ENCODE results near the gene KDM6A.
"Not testable (repeated sequence)": the region's sequence is repeated elsewhere in the genome, so short reads cannot be mapped to it uniquely, and the experiment has no call there.

KDM6A gene

GRCh38 chrX:44890247-44890646 is 17.3 kb downstream of the KDM6A start:
- DNase-seq, result no peak

- DNase-seq, result not testable (repeated sequence)
Measured at GRCh38 chrX:44890687-44891086, 17.7 kb downstream of the KDM6A start.

GRCh38 chrX:44891642-44892041 is 18.7 kb downstream of the KDM6A start:
- DNase-seq, result no peak

- DNase-seq, result no peak
Measured at GRCh38 chrX:44896876-44897186, 23.8 kb downstream of the KDM6A start.

- no peak for DNase-seq
Measured at GRCh38 chrX:44897539-44897938, 24.6 kb downstream of the KDM6A start.

- DNase-seq, result no peak
Measured at GRCh38 chrX:44898411-44899221, 25.6 kb downstream of the KDM6A start.

- DNase-seq, result no peak
Measured at GRCh38 chrX:44899946-44900345, 27.0 kb downstream of the KDM6A start.

- DNase-seq, result no peak
Measured at GRCh38 chrX:44903107-44903506, 30.1 kb downstream of the KDM6A start.

GRCh38 chrX:44903830-44904530 is 31.0 kb downstream of the KDM6A start:
- DNase-seq, result no peak

GRCh38 chrX:44904542-44905115 is 31.6 kb downstream of the KDM6A start:
- no peak for DNase-seq

- no peak for DNase-seq
Measured at GRCh38 chrX:44906041-44906440, 33.1 kb downstream of the KDM6A start.

- DNase-seq, result no peak
Measured at GRCh38 chrX:44906542-44906941, 33.6 kb downstream of the KDM6A start.

- no peak for DNase-seq
Measured at GRCh38 chrX:44908153-44908552, 35.2 kb downstream of the KDM6A start.

GRCh38 chrX:44908827-44909226 is 35.8 kb downstream of the KDM6A start:
- no peak for DNase-seq

GRCh38 chrX:44910508-44910907 is 37.5 kb downstream of the KDM6A start:
- not testable (repeated sequence) for DNase-seq

- DNase-seq, result not testable (repeated sequence)
Measured at GRCh38 chrX:44911074-44911600, 38.1 kb downstream of the KDM6A start.

- DNase-seq, result no peak
Measured at GRCh38 chrX:44913656-44914531, 40.9 kb downstream of the KDM6A start.

GRCh38 chrX:44914532-44915198 is 41.7 kb downstream of the KDM6A start:
- no peak for DNase-seq

GRCh38 chrX:44915361-44915868 is 42.4 kb downstream of the KDM6A start:
- no peak for DNase-seq

GRCh38 chrX:44918722-44919121 is 45.7 kb downstream of the KDM6A start:
- no peak for DNase-seq

GRCh38 chrX:44922980-44923379 is 50.0 kb downstream of the KDM6A start:
- DNase-seq, result no peak

GRCh38 chrX:44927398-44927797 is 54.4 kb downstream of the KDM6A start:
- no peak for DNase-seq
